Activated CD4-positive, CD25-positive, alpha-beta regulatory T cell treated with anti-CD3 and anti-CD28 coated beads, Interleukin-2, amount 50 U/mL, for 24 hours (primary cell): Measurements from ENCODE around the gene HMCN2.
"Not testable (repeated sequence)": the region's sequence is repeated elsewhere in the genome, so short reads cannot be mapped to it uniquely, and the experiment has no call there.

ENCODE experiments used
- ATAC-seq, 2 donors: fragments of 150-1000 bp; cut with Tn5 transposase; one replicate each; pipeline ENCODE4 v1.10.0; 2021; ENCODE audit warnings: mild to moderate bottlenecking in 1 of 2, moderate library complexity in 1 of 2

The HMCN2 gene

DNA sequence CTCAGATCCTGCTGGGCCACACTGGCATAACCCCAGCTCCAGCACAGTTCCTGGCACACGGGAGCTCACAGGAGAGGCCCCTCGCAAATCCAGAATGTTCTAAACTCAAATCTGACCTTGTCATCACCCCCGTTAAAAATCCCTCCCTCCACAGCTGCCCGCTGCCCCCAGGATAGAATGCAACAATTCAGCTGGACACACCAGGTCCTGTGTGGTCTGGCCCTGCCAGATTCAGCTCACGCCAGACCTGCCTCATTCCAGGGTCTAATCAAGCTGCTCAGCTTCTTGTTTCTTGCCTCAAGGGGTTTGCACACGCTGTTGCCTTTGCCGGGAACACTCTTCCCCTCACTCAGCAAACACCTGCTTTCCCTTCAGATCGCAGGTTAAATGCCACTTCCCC lies 134.2 kb downstream of the HMCN2 start:
- ATAC-seq = no peak

DNA sequence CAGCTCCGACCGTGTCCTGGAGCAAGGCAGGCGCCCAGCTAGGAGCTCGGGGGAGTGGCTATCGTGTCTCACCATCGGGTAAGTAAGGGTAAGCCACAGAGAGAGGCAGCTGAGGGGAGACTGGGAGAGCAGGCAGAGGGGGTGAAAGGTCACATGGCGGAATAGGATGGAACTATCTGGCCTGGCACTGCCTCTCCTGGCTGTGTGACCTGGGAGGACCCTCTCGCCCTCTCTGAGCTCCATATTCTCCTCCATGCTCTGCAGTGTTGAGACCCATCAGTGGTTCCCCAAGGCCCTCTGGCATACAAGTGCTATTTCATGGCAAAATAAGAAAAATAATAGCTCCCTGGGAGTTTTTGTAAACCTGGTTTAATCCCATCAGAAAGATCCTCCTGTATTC lies 135.3 kb downstream of the HMCN2 start:
- ATAC-seq = no peak

DNA sequence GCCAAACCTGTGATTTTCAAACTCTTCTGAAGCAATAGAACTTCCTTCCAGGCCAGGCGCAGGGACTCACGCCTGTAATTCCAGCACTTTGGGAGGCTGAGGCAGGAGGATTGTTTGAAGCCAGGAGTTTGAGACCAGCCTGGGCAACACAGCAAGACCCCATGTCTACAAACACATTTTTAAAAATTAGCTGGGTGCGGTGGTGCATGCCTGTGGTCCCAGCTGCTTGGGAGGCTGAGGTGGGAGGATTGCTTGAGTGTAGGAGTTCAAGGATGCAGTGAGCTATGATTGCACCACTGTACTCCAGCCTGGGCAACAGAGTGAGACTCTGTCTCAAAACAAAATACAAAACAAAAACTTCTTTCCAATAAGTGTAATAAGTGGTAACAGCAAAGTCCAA lies 136.2 kb downstream of the HMCN2 start:
- not testable (repeated sequence) for ATAC-seq

DNA sequence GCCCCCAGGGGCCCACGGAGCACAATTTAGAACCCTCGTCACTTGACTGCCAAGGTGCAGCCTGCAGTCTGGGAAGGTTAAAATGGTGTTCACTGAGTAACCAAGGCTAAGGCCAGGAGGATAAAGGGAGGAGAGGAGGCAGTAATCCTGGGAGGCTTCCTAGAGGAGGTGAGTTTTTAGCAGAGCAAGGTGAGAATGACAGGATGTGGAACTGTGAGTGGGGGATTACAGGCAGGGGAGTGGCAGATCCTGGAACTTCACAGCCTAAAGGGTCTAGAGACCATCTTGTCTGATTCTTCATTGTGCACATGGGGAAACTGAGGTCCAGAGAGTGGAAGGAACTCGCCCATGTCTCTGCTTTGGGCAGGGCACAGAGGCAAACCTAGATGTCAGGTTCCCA lies 136.7 kb downstream of the HMCN2 start:
- ATAC-seq = no peak

DNA sequence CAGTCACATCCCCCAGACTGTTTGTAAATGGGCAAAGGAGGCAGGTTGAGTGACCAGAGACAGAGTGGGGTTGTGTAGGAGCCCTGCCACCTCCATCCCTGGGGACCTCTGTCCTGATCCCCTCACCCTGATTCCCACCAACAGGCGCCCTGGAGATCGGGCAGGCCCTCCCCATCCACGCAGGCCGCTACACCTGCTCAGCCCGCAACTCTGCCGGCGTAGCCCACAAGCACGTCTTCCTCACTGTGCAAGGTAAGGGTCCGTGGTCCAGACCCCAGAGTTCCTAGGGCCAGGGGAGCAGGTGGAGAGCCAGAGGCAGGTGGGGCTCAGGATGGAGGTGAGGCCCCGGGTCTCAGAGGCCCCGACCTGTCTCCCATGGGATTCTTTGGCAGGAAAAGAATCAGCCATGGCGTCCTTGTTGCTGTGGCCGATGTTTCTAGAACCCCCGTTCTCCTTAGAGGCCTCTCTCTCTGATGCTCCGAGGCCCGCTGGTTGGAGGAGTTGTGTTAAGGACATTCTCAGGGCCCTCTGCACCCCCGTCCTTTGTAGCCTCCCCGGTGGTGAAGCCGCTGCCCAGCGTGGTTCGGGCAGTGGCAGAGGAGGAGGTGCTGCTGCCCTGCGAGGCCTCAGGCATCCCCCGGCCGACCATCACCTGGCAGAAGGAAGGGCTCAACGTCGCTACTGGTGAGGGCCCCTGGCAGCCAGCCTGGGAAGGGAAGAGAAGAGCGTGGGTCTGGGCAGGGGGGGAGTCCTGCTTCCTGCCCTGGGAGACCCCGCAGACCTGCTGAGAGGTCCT lies 137.3 kb downstream of the HMCN2 start:
- ATAC-seq = no peak

DNA sequence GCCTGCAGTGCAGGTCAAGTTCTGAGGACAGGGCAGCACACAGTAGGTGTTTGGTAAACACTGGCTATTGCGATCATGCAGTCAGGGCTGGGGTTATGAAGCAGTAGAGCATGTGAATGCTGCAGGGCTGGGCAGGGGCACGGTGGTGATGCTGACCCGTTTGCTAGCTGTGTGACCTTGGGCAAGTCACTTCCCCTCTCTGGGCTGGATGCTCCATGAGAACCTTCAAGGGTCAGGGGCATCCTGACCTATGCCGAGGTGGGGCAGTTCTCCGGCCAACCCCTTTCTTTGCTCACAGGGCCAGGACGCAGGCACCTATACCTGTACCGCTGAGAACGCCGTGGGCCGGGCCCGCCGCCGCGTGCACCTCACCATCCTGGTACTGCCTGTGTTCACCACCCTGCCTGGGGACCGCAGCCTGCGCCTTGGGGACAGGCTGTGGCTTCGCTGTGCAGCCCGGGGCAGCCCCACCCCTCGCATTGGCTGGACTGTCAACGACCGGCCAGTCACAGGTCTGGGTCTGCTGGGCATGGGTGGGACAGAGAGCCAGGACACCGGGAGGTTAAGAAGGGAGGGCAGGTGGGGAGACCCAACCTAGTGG lies 140.2 kb downstream of the HMCN2 start:
- no peak for ATAC-seq

DNA sequence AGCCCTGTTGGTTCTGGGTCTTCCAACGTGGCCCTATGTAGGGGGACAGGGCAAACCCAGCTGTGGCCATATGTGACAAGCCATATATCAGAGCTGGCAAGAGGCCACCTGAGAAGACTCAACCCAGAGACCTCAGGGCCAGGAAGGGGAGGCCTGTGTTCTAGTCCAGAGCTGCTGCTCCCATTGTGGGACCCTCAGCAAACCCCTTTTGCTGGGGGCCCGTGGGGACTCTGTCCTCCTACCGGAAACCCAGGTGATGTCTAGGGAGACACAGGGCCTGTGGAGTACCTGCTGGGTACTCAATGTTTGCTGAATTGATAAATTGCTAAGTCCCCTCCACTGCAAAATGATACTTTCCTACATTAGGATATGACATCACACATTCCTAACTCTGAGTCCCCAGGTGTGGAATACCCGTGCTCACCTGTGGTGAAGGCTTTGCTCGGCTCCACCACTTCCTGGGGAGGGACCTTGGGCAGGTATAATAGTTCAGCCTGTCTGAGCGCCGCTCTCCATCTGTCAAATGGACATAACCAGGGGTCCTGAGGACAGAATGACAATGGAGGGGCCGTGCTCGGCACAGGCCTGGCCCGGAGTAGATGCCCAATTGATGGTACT lies 140.8 kb downstream of the HMCN2 start:
- ATAC-seq = no peak

DNA sequence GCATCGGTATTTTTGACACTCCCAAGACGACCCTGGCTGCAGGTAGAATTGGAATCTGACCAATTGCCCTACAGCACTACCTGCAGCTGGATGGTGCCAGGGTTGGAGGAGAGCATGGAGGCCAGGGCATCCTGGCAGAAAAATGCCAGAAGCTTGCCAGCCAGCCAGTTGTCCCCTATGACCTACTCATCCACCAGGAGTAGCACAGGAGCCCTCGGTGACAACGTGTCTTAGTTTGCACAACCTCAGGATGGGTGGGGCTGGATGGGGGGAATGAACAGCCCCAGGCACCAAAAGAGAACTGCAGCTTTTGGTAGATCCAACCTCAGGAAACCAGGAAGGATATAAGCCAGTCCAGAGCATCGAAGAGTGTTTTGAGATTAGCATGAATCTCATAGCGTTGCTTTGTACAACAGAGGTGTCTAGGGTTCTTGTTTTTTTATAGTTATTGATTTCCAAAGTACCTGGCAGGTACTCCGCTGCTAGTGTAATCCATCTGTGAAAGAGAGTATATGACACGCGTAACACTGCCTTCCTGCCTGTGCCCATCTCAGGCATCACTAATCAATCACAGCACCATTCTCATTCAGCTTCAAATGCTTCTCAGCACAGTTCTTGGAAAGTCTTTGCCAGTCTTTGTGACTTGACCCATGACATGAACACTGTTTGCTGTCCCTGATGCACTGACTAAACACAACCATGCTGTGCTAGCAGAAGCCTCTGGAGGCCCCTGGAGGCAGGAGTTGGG lies 142.5 kb downstream of the HMCN2 start:
- no peak for ATAC-seq

DNA sequence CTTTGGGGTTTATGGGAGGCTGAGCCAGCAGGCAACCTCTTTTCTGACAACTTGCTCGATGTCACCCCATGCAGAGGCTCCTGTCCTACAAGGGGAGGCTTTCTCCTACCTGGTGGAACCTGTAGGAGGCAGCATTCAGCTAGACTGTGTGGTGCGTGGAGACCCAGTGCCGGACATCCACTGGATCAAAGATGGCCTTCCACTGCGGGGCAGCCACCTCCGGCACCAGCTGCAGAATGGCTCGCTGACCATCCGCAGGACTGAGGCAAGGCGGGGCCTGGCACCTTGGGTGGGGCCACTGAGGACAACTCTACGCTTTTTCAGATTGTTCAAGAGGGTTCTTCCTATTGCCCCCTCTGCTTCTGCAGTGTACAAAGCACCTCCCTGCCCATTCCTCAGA lies 143.1 kb downstream of the HMCN2 start:
- no peak for ATAC-seq

DNA sequence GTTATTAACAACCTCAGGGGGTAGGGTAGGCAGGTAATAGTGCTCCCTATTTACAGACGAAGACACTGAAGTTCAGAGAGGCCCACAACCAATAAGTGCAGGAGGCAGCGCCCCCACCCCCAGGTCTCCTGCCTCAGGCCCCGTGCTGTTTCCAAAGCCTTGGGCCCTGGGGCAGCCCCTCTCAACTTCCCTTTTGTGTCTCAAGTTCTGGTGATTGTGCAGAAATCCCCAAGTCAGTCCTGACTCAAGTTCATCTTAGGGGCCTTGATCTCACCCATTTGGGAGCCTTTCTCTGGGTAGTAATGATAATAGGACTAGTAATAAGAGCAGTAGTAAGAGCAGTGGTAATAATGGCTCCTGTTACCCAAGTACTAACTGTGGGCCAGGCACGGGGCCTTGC lies 143.7 kb downstream of the HMCN2 start:
- ATAC-seq = no peak

DNA sequence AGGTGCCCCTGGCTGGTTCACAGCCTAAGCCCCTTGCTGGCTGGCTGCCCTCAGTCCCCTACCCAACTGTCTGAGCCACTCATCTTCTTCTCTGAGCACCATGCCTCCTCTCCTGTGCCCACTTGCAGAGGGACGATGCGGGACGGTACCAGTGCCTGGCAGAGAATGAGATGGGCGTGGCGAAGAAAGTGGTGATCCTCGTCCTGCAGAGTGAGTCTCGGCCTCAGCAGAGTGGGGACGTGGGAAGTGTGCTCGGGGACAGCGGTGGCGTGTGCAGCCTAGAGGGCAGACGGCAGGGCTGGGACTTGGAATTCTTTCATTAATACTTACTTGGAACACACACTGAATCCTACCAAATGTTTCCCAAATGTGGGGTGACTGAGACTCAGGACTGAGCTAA lies 144.9 kb downstream of the HMCN2 start:
- ATAC-seq = no peak

DNA sequence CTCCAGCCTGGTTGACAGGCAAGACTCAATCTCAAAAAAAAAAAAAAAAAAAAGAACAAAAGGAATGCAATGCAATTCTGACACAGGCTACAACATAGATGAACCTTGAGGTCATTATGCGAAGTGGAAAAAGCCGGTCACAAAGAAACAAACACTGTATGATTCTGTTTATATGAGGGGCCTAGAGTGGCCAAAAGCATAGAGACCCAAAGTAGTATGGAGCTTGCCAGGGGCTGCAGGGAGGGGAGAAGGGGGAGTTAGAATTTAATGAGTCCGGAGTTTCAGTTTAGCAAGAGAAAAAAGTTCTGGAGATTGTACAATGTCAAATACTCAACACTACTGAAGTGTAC lies 146.0 kb downstream of the HMCN2 start:
- ATAC-seq = no peak

DNA sequence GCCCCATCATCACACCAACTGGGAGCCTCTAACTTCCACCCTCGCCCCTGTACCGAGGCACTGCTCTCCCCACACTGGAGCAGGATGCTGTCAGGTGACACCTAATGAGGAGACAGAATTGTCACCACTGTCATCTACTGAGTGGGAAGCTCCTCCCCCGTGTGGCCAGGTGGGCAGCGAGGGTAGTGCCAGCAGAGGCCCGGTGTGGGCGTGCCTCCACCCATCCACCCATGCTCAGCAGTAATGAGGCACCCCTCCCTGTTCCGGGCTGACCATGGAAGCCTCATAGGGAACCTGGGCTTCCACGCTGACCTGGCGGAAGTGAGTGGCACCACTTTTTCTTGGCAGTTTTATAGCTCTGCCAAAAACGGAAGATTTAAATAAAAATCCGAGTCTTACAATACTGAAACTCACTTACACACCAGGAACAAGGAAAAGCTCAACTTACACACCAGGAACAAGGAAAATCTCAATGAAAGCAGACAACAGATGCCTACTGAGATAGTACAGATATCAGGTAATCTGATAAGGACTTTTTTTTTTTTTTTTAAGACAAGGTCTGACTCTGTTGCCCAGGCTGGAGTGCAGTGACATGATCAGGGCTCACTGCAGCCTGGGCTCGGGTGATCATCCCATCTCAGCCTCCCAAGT lies 148.6 kb downstream of the HMCN2 start:
- ATAC-seq = no peak

DNA sequence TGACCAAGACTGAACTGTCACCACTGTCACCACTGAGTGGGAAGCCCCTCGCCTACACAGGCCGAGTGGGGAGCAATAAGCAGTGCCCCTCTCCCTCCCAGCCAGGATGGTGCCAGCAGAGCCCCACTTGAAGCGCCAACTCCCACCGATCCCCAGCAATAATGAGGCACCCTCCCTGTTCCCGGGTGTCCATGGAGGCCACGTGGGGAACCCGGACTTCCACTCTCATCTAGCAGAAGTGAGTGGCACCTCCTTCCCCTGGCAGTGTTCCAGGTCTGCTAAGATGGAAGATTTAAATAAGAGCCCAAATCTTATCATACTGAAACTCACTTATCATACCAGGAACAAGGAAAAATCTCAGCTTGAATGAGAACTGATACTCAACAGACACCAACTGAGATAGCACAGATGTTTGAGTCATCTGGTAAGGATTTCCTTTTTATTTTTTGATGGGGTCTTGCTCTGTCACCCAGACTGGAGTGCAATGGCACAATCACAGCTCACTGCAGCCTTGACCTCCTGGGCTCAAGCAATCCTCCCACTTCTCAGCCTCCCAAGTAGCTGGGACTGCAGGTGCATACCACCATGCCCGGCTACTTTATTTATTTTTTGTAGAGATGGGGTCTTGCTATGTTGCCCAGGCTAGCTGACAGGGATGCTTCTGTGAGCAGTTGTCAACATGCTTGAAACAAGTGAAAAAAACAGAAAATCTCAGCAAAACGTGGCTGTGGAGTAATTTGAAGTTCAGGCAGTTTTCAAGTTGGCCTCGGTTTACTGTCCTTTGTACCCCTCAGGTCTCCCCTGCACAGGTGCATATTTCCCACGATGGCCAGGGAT lies 149.6 kb downstream of the HMCN2 start:
- no peak for ATAC-seq

DNA sequence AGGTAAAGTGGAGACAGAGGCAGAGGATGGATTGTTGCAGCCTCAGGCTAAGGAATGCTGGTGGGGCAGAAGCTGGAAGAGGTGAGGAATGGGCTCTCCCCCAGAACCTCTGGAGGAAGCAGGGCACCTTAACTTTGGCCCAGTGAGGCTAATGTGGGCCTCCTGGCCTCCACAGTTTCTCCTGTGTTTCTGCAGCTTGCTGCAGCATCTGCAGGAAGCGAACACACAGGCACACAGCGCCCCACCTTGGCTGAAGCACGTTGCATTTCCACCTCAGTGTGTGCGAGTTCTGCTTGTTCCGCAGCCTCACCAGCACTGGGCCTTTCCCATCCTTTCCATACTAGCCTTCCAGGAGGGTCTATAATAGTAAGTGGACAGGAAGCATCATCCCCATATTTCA lies 152.0 kb downstream of the HMCN2 start:
- no peak for ATAC-seq

DNA sequence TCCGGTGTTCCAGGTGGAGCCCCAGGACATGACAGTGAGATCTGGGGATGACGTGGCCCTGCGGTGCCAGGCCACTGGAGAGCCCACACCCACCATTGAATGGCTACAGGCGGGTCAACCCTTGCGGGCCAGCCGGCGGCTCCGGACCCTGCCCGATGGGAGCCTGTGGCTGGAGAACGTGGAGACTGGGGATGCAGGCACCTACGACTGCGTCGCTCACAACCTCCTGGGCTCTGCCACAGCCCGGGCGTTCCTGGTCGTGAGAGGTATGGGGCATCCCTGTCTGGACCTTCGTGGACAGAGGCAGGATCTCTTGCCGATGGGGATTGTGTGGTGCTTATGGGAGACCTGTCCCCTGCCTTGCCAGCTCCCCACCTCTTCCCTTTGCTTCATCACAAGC lies 153.2 kb downstream of the HMCN2 start:
- no peak for ATAC-seq

DNA sequence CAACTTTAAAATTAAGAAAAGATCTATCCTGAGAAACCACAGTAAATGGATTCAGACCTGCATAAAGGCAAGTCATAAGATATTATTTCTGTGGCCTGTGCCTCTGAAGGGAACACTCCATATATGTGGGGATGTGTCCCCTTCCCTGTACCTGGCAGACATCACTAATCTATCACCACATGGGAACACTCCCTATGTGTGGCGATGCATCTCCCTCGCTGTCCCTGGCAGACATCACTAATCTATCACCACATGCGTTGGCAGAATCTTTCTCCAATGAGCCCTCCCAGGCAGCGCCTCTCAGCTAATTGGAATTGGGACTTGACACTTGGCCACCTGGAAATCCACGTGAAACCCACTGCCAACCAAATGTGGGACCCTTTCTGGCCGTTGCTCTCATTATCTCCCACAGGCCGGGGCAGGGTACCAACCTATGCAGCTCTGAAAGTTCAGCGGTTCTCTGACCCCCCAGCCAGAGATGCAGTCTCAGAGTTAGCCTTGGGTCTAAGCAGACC lies 154.0 kb downstream of the HMCN2 start:
- ATAC-seq = no peak

DNA sequence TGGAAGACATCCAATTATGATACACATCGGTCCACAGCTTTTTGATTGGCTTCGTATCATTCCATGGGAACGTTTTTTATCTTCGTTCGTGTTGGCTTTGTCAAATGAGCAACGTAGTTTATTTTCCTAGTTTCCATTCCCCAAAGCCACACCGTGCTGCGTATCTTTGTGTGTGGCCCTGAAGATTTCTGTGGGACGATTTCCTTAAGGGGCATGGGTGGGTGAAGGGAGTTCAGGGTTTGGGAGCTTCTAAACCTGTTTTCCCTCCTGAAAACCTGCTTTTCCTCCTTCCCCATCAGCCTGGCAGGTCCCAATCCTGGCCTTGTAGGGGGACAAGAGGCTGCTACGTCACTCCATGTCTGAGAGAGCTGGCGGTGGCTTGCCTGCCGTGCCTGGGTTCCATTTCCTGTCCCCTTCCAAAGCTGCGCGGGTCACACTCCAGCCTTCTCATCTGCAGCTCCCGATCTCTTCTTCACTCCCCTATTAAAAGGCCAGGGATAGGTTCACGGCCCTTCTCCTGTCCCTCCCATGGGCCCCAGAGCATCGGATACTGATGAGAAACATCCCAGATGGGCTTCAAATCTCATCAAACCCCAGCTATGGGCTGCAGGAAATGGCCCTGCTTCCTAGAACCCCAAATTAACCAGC lies 155.7 kb downstream of the HMCN2 start:
- no peak for ATAC-seq

DNA sequence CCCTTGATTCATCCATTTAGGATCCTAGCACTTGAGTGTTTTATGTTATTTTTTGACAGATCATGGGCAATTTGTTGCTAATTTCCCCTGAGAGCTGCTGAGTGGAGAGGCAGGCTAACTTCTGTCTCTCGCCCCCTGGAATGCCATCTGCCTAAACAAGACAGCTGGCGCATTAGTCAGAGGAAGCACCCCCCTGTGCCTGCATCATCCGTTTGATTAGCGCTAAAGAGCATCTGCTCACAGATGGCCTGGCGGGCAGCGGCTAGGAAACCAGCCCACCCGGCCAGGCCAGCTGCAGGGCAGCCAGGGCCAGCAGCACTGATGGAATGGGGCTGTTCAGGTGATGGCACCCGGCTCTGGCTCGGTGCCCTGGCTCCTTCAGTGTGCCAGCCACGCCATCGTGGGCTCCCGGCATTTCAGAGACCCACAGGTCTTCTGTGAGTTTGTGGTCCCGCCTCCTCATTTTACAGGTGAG lies 156.3 kb downstream of the HMCN2 start:
- ATAC-seq = no peak

DNA sequence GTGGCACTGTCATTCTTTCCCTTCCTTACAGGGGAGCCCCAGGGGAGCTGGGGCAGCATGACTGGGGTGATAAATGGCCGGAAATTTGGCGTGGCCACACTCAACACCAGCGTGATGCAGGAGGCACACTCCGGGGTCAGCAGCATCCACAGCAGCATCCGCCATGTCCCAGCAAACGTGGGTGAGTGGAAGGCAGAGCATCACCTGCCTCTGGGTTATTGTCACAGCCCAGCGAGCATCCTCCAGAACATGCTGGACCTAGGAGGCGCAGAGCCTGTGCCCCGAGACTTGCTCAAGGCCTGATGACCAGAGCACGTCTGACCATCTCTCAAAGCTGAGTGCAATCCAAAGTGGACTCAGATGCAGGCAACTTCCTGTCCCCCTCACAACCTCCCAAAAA lies 157.0 kb downstream of the HMCN2 start:
- ATAC-seq = no peak

DNA sequence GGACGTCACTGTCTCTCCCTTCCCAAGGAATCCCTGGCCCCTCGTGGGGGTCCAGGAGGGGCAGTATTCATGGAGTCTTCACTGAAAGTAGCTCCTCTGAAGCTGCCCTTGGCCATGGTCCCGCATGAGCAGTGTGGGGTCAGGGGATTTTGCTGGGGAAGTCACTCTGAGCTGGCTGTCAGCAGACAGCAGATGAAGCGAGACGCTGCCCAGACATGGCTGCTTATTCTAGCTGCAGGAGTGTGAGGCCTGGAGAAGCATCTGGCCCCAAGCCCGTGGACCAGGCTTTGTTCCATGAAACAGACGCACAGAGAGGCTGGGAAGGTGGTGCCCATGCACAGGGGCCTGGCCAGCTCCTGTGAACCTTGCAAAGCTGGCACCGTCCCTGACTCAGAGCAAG lies 157.7 kb downstream of the HMCN2 start:
- peak in 1 of 2 donors; percentile 6 for ATAC-seq
